Thyroid gland (tissue), 4 donors: ENCODE results near the gene TBX2.
A peak's percentile ranks its signal among the peaks of the same experiment; 100 is the strongest.

Experiments
- CTCF ChIP-seq, 6 experiments: fragments of 200-600 bp in 3 of 6; fragments of 450-650 bp in 3 of 6; sonication (generic) in 3 of 6; IDR thresholded peaks; one replicate each; pipeline ENCODE4 v1.5.1; 2016 to 2019; ENCODE audit warnings: antibody characterized with exemption in 6 of 6, mild to moderate bottlenecking in 2 of 6, inconsistent platforms in 1 of 6, moderate library complexity in 1 of 6
- POLR2A ChIP-seq, 2 donors: fragments of 450-650 bp; IDR thresholded peaks; one replicate each; pipeline ENCODE4 v1.6.1; 2017; ENCODE audit warnings: antibody characterized with exemption in 2 of 2, mild to moderate bottlenecking in 2 of 2, moderate library complexity in 1 of 2

- peak in 1 of 2 donors; percentile 42 for TF ChIP-seq POLR2A (IDR thresholded peaks at IDR 0.05)
- TF ChIP-seq CTCF (IDR thresholded peaks at IDR 0.05), result no peak
Measured at GRCh38 chr17:61399131-61400065, at the start of gene TBX2.
